GM23338 (cell line): ENCODE measurements around the gene PIGS. TPM values are rescaled to one million over a fixed set of nuclear protein-coding genes. Genes with fewer than 3 reads are reported as not detected.

Experiments used
- ATAC-seq: fragments of 200-7000 bp; cut with Tn5 transposase; 3 replicates; pipeline ENCODE4 v1.9.1; 2020
- DNase-seq: peaks from one replicate; pipeline ENCODE4 v3.0.0-alpha.2; 2015; ENCODE audit warnings: low spot score
- H2AFZ ChIP-seq: fragments of 200-600 bp; sonication (generic); 2 replicates; pipeline ENCODE4 v1.8.0; 2016; ENCODE audit warnings: antibody characterized with exemption, mild to moderate bottlenecking, moderate library complexity
- H3F3A ChIP-seq: fragments of 200-600 bp; sonication (generic); replicated peaks from 2 replicates; pipeline ENCODE4 v1.8.0; 2017; ENCODE audit warnings: antibody characterized with exemption, mixed run types, low read depth
- H3K27ac ChIP-seq: fragments of 200-600 bp; sonication (generic); 2 replicates; pipeline ENCODE4 v1.6.1; 2016; ENCODE audit warnings: low read depth
- H3K27me3 ChIP-seq: fragments of 200-600 bp; sonication (generic); 2 replicates; pipeline ENCODE4 v1.8.0; 2016; ENCODE audit warnings: mild to moderate bottlenecking, mixed run types, moderate library complexity; ENCODE audit not compliant: insufficient read depth
- H3K36me3 ChIP-seq: fragments of 200-600 bp; sonication (generic); 2 replicates; pipeline ENCODE4 v1.8.0; 2016; ENCODE audit warnings: mild to moderate bottlenecking; ENCODE audit not compliant: insufficient read depth
- H3K4me1 ChIP-seq: fragments of 200-600 bp; sonication (generic); 2 replicates; pipeline ENCODE4 v1.8.0; 2016; ENCODE audit warnings: mild to moderate bottlenecking, moderate library complexity; ENCODE audit not compliant: insufficient read depth
- H3K4me2 ChIP-seq: fragments of 200-600 bp; sonication (generic); 2 replicates; pipeline ENCODE4 v1.7.1; 2017; ENCODE audit warnings: mixed run types
- H3K4me3 ChIP-seq: fragments of 200-600 bp; sonication (generic); 2 replicates; pipeline ENCODE4 v1.6.1; 2016; ENCODE audit warnings: mixed run types
- H3K79me2 ChIP-seq: fragments of 200-600 bp; sonication (generic); replicated peaks from 2 replicates; pipeline ENCODE4 v1.8.0; 2017; ENCODE audit warnings: mild to moderate bottlenecking; ENCODE audit not compliant: insufficient read depth
- H3K9me2 ChIP-seq: fragments of 200-600 bp; sonication (generic); 2 replicates; pipeline ENCODE4 v1.8.0; 2017; ENCODE audit not compliant: insufficient read depth
- H4K20me1 ChIP-seq: fragments of 200-600 bp; sonication (generic); replicated peaks from 2 replicates; pipeline ENCODE4 v1.8.0; 2017; ENCODE audit warnings: mild to moderate bottlenecking; ENCODE audit not compliant: insufficient read depth
- H3K27ac Mint-ChIP-seq: 2 replicates; pipeline ENCODE4 v1.8.0; 2020; ENCODE audit warnings: inconsistent platforms, mild to moderate bottlenecking, moderate library complexity, mixed read lengths
- H3K27me3 Mint-ChIP-seq: 3 replicates; pipeline ENCODE4 v1.8.0; 2022; ENCODE audit warnings: low read depth, mild to moderate bottlenecking, moderate library complexity, mixed read lengths, inconsistent platforms; ENCODE audit not compliant: insufficient read depth, poor library complexity
- H3K36me3 Mint-ChIP-seq: 3 replicates; pipeline ENCODE4 v1.8.0; 2021; ENCODE audit warnings: low read depth, mild to moderate bottlenecking, inconsistent platforms, moderate library complexity, mixed read lengths
- H3K4me1 Mint-ChIP-seq: 3 replicates; pipeline ENCODE4 v1.8.0; 2020; ENCODE audit warnings: mild to moderate bottlenecking, inconsistent platforms, mixed read lengths
- H3K4me3 Mint-ChIP-seq: 3 replicates; pipeline ENCODE4 v1.8.0; 2021; ENCODE audit warnings: moderate library complexity, mild to moderate bottlenecking, inconsistent platforms, mixed read lengths
- H3K9me3 Mint-ChIP-seq: 3 replicates; pipeline ENCODE4 v1.8.0; 2020; ENCODE audit warnings: moderate library complexity, mild to moderate bottlenecking, inconsistent platforms, mixed read lengths
- EZH2 ChIP-seq: fragments of 200-600 bp; sonication (generic); IDR thresholded peaks from one replicate; pipeline ENCODE4 v1.8.0; 2017; ENCODE audit warnings: antibody characterized with exemption, mild to moderate bottlenecking, low read depth; ENCODE audit not compliant: unreplicated experiment
- EZH2phosphoT487 ChIP-seq: fragments of 200-600 bp; sonication (generic); IDR thresholded peaks from one replicate; pipeline ENCODE4 v1.8.1; 2018; ENCODE audit warnings: antibody characterized with exemption; ENCODE audit not compliant: unreplicated experiment
- POLR2AphosphoS5 ChIP-seq: IDR thresholded peaks from 2 replicates; pipeline ENCODE4 v1.6.1; 2016; ENCODE audit warnings: antibody characterized with exemption, low read depth
- ZNF114 ChIP-seq: fragments of 250-450 bp; sonication (Bioruptor Pico); IDR thresholded peaks from 2 replicates; pipeline ENCODE4 v1.5.0; 2020; ENCODE audit warnings: mild to moderate bottlenecking, moderate library complexity
- ZNF462 ChIP-seq: fragments of 250-450 bp; sonication (Bioruptor Pico); IDR thresholded peaks from 2 replicates; pipeline ENCODE4 v1.5.0; 2020; ENCODE audit warnings: mild to moderate bottlenecking, moderate library complexity
- polyA plus RNA-seq: library from polyadenylated mRNA; unstranded; fragments of >200 nt; fragmentation: Nextera tagmentation; extraction: Ambion mirVana; gene quantifications from 2 replicates; pipeline ENCODE4 v1.2.1, GENCODE V29; 2016
- total RNA-seq: library from RNA; depleted of rRNA; stranded (reverse); fragments of >200 nt; shearing (Covaris generic); gene quantifications from 2 replicates; pipeline ENCODE4 v1.2.3, GENCODE V29; 2014
- TF ChIP-seq, protein P1 (sequence below), 2 experiments: fragments of 200-600 bp in 1 of 2; sonication (generic) in 1 of 2; conservative IDR thresholded peaks; 2 replicates each; pipeline versions ENCODE4 v1.5.1 to v1.6.1; 2016 to 2017; ENCODE audit warnings: antibody characterized with exemption in 2 of 2, low read depth in 2 of 2, mild to moderate bottlenecking in 2 of 2, moderate library complexity in 1 of 2
- TF ChIP-seq, protein P2 (sequence below): IDR thresholded peaks from one replicate; pipeline ENCODE4 v1.6.1; 2018; ENCODE audit warnings: antibody characterized with exemption; ENCODE audit not compliant: unreplicated experiment

PIGS gene
- total and polyA plus RNA-seq, 2 experiments from 2014 or later, result 16.4 to 53.2 TPM

- no peak for TF ChIP-seq ZNF462
Measured at GRCh38 chr17:28563475-28563874, 7.8 kb downstream of the PIGS start (continued).

DNA sequence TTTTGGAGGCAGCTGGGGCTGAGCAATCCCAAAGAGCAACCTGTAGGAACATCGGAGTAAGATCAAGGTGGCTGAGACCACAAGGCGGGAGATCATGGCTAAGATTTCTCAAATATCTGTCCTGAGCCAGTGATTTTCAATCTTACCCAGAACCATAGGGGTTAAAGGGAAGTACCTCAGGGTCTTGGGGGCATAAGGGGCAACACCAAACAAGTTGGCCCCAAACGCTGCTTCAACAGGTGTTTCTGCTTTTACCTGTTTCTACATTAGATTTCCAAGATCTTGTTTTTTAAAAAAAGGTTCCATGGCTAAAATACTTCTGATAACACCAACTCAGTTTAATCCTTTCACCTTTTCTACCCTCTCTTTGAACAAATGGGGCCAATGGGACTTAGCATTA is 16.3 kb downstream of the PIGS start:
- no peak overlapping the region for H3K4me3 ChIP-seq
- H3K4me1 ChIP-seq, result peaks cover 15% of the 10 kb centered on the region; the same call in 1 of the 2 replicates
- H3K9me2 ChIP-seq, result no peaks in the 10 kb centered on the region
- no peaks in the 10 kb centered on the region; the same call in 1 of the 2 replicates for H4K20me1 ChIP-seq
- no peaks in the 10 kb centered on the region for H3F3A ChIP-seq
- H3K27me3 ChIP-seq, result no peaks in the 10 kb centered on the region
- no peak overlapping the region for H2AFZ ChIP-seq
- H3K4me2 ChIP-seq, result no peak overlapping the region
- no peak overlapping the region for H3K27ac Mint-ChIP-seq
- H3K4me1 Mint-ChIP-seq, result peaks cover 17% of the 10 kb centered on the region
- peaks cover 42% of the 10 kb centered on the region for H3K36me3 Mint-ChIP-seq
- H3K79me2 ChIP-seq, result peaks cover 8% of the 10 kb centered on the region
- ATAC-seq (no peak), DNase-seq (no peak)
- H3K27ac ChIP-seq, result no peak overlapping the region
- H3K4me3 Mint-ChIP-seq, result no peak overlapping the region
- no peaks in the 10 kb centered on the region; the same call in 2 of the 3 replicates for H3K9me3 Mint-ChIP-seq
- H3K36me3 ChIP-seq, result peaks cover 24% of the 10 kb centered on the region
- peaks cover 13% of the 10 kb centered on the region for H3K27me3 Mint-ChIP-seq
- TF ChIP-seq EZH2 (no peak), EZH2phosphoT487 (no peak), POLR2AphosphoS5 (no peak), ZNF114 (CRISPR knock-in tag) (no peak)
- TF ChIP-seq, protein P1, sequence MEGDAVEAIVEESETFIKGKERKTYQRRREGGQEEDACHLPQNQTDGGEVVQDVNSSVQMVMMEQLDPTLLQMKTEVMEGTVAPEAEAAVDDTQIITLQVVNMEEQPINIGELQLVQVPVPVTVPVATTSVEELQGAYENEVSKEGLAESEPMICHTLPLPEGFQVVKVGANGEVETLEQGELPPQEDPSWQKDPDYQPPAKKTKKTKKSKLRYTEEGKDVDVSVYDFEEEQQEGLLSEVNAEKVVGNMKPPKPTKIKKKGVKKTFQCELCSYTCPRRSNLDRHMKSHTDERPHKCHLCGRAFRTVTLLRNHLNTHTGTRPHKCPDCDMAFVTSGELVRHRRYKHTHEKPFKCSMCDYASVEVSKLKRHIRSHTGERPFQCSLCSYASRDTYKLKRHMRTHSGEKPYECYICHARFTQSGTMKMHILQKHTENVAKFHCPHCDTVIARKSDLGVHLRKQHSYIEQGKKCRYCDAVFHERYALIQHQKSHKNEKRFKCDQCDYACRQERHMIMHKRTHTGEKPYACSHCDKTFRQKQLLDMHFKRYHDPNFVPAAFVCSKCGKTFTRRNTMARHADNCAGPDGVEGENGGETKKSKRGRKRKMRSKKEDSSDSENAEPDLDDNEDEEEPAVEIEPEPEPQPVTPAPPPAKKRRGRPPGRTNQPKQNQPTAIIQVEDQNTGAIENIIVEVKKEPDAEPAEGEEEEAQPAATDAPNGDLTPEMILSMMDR (conservative IDR thresholded peaks at IDR 0.05; ENCODE audit: low read depth in 2 of 2), result no peak
- TF ChIP-seq, protein P2, sequence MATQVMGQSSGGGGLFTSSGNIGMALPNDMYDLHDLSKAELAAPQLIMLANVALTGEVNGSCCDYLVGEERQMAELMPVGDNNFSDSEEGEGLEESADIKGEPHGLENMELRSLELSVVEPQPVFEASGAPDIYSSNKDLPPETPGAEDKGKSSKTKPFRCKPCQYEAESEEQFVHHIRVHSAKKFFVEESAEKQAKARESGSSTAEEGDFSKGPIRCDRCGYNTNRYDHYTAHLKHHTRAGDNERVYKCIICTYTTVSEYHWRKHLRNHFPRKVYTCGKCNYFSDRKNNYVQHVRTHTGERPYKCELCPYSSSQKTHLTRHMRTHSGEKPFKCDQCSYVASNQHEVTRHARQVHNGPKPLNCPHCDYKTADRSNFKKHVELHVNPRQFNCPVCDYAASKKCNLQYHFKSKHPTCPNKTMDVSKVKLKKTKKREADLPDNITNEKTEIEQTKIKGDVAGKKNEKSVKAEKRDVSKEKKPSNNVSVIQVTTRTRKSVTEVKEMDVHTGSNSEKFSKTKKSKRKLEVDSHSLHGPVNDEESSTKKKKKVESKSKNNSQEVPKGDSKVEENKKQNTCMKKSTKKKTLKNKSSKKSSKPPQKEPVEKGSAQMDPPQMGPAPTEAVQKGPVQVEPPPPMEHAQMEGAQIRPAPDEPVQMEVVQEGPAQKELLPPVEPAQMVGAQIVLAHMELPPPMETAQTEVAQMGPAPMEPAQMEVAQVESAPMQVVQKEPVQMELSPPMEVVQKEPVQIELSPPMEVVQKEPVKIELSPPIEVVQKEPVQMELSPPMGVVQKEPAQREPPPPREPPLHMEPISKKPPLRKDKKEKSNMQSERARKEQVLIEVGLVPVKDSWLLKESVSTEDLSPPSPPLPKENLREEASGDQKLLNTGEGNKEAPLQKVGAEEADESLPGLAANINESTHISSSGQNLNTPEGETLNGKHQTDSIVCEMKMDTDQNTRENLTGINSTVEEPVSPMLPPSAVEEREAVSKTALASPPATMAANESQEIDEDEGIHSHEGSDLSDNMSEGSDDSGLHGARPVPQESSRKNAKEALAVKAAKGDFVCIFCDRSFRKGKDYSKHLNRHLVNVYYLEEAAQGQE, result no peak
